Islet precursor cell (in vitro differentiated cells): ENCODE results near the gene ABCD3.
A peak's percentile ranks its signal among the peaks of the same experiment; 100 is the strongest.
"Not testable (repeated sequence)": the region's sequence is repeated elsewhere in the genome, so short reads cannot be mapped to it uniquely, and the experiment has no call there.

Experiments used
- DNase-seq: peaks from one replicate; pipeline ENCODE4 v3.0.0-alpha.2; 2018

The ABCD3 gene

GRCh38 chr1:94553931-94554330 is 135.7 kb downstream of the ABCD3 start:
- DNase-seq = no peak

GRCh38 chr1:94554580-94554979 is 136.4 kb downstream of the ABCD3 start:
- peak; percentile 87 for DNase-seq

GRCh38 chr1:94555091-94555490 is 136.9 kb downstream of the ABCD3 start:
- no peak for DNase-seq

- DNase-seq = peak; percentile 81
Measured at GRCh38 chr1:94559921-94560320, 141.7 kb downstream of the ABCD3 start.

GRCh38 chr1:94560333-94560732 is 142.1 kb downstream of the ABCD3 start:
- no peak for DNase-seq

- peak; percentile 78 for DNase-seq
Measured at GRCh38 chr1:94562519-94563260, 144.5 kb downstream of the ABCD3 start.

GRCh38 chr1:94565901-94566300 is 147.7 kb downstream of the ABCD3 start:
- DNase-seq = no peak

- not testable (repeated sequence) for DNase-seq
Measured at GRCh38 chr1:94566436-94566835, 148.2 kb downstream of the ABCD3 start.

GRCh38 chr1:94567975-94568607 is 149.9 kb downstream of the ABCD3 start:
- not testable (repeated sequence) for DNase-seq
